HG03045 (cell line): ENCODE results near the gene MGRN1.

ENCODE experiments used
- ATAC-seq: cut with Tn5 transposase; IDR thresholded peaks from one replicate; pipeline ENCODE4 v1.9.1; 2021; ENCODE audit warnings: mild to moderate bottlenecking, moderate library complexity; ENCODE audit not compliant: unreplicated experiment

Gene MGRN1

DNA sequence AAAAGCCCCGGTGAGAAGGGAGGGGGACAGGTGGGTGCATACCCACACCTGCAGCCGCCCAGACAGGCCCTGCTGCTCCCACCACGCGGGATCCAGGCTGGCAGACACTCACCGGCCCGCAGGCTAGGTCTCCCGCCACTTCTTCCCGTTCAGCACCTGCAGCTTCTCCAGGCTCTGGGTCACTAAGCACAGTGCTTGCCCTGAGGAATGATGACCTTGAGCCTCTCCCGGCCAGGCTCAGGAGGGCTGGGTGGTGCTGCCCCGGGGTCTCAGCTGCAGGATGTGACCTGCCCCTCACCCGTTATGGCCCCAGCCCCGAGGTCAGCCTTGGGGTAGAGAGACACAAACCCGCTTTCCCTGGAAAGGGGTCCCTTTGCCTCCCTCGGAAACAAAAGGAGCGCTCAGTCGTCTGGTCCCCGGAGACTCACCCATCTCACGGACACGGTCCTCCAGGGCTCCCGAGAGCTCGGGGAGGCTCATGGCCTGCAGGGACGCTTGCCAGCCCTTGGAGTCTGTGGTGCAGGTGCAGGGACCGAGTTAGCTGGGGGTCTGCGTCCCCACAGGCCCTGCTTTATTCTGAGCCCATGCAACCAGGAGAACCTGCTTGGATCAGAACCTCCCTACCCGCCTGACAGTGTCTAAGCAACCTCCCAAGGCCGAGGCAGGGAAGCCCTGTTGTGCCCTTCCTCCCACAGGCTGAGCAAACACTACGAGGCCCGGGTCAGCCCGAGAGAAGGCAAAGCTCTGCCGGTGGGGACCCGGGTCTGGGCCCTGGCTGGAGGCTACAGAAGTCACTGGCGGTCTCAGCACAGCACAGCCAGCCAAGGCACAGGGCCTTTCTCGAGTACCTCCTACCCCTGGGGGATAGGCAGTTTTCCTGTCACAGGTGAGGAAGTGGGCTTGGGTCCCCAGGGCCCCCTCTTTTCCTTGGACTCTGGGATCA is 72.5 kb downstream of the MGRN1 start:
- no peak for ATAC-seq

DNA sequence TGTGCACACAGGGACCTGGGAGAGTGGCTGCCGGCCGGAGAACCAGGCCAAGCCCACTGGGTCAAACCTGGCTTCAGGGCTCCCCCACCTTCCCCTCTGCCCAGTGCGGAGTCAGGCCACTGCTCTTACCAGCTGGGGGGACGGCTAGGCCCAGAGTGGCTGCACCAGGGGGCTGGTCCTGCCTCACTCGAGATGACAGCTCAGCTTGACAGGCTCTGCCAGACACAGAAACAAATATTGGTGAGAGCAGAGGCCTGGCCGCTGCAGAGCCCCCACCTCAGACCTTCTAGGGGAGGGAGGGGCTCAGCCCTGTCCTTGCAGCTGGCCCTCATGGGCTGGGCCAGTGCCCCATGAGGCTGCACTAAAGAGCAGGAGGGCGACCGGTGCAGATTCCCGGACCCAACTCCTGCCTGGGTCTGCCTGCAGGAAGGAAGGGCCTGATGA is 73.2 kb downstream of the MGRN1 start:
- ATAC-seq: no peak

DNA sequence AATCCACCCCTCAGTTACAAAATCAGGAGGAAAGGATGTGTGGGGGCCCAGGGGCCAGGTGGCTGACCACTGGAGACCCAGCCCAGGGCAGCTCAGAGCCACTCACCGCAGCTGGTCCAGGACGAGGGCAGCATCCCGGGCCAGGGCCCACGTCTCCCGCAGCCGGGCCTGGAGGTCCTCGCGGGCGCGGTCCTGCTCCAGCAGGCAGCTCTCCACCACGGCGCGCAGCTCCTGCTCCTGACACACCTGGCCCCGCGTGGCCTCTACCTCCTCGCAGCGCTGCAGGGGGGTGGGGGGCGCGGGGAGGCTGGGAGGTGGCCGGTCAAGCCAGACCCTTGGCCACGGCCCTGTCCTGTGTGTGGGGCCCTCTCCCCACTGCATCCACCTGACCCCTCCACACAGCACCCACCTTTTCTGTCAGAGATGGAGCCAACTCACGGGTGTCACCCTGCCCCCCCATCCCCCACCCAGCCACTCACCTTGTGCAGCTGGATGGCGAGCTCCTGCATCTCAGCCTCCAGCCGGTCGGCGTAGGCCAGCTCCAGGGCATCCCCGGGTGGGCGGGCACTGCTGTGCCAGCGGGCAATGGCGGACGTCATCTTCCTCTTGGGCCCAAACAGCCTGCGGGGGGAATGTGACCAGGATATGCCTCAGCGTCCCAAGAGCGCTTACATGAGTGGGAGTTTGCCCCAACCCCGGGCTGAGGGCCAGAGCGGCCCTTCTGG is 73.9 kb downstream of the MGRN1 start:
- ATAC-seq: no peak

DNA sequence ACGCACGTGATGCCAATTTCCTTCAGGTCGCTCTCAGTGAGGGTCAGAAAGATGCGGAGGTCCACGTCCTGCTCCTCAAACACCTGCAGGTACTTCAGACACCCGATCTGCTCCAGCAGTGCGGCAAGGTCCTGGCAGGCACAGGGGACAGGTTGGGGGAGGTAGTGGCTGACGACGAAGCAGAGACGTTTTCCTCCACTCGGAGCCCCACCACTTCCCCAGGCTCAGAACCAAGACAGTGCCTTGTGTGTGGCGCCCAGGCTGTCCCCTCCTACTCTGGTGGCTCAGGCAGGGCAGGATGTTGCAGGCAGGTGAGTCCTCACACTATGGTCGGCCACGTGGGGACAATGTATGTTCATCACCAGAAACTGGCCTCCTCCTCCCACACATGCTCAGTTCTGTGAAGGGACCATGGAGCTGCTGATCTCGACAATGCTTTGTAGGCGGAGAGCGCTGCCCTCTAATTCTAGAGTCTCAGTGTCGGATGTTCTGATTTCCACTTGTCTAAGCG is 74.5 kb downstream of the MGRN1 start:
- ATAC-seq: no peak

DNA sequence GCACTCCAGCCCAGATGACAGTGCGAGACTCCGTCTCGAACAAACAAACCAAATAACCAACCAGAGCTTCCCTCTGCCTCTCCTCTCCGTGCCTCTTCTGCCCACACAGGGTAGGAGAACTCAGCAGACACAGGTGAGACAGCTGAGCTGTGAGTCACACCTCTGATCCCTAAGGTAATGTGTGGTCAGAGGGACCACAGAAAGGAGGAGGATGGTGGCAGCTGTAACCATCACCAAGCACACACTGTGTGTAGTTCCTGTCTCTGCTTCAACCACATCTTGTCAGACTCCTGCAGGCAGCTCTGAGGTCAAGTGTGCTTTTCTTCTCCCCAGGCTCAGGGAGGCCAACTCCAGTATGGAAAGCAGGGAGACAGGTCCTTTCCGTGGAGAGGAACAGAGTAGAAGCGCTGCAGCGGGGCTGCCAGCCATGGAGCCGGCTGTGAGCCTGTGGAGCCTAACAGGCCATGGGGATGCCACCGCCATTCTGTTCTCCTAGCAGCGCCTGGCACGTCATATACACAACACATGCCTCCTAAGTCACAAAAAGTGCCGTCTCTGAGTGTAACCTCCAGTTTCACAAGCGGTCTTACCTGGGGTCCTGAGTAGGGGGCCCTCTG is 75.9 kb downstream of the MGRN1 start:
- no peak for ATAC-seq

DNA sequence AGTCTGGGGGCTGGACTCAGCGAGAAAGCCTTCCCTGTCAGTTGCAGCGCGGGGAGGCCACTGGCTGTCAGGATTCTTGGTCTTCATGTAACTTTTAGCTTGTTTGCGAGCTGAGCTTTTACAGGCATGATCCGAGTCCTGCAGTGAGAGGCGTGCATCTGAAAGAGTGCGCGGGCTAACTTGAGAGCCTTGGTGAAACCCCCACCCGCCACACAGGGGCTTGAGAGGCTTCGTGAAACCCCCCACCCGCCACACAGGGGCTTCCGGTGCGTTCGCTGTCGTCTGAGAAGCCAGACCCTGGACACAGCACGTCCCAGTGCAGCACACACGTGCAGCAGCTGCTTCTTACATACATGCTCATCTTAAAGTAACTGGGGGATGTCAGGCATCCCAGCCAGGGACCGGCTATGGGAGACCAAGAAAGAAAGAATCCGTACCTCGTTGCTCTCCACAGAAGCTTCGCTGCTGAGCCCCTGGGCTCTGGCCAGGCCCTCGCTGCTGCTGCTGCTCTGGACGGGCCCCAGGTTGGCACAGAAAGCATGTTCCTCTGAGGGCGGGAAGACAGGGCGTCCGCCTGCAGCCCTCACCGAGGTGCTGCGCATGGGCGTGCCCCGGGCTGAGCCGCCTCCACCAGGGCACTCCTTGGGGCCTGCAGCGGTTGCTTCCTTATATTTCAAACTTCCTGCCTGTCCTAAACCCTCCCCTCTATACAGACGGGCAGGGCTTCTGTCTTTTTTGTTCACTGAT is 76.5 kb downstream of the MGRN1 start:
- ATAC-seq: no peak

DNA sequence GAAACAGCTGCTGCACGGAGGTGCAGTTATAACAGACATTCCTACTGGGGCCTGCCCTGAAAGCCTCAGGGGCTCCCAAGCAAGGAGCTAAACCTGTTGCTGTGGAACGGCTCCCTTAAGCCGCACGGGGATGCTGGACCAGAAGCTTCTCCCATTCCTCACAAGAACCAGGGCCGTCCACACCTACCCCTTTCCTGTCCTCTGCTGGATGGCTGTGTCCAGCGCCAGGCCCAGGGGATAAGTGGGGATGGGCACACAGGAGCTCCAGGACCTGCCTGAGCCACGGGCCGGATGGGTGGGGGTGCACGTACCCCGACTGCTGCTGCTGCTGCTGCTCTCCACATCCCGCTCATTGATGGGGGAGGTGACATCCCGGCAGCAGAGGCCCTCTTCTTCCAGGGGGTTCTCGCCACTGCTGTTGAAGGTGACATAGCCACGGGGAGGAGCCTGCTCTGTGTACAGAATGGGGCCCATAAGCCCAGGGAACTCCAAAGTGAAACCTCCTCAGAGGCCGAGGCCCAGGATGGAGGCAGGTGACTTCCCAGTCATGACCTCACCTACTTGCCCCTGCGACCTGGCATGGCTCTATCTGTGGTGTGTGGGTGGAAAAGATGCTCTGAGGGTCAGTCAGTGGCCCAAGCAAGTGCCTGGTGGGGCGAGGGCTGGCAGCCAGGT is 77.3 kb downstream of the MGRN1 start:
- no peak for ATAC-seq

DNA sequence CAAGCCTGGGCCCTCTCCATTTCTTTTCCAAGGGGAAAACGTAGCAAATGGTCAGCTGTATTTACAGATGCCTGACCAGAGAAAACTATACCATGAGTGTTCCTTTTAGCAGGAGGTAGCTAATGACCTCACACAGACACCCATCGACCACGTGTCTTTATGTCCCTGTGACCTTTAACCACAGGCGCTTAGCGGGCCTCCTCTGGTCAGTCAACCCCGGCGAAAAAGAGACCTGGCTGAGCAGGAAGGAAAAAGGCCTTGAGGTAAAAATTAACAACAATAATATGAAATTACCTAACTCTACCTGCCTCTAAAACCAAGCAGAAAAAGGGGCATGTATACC is 77.8 kb downstream of the MGRN1 start:
- no peak for ATAC-seq

DNA sequence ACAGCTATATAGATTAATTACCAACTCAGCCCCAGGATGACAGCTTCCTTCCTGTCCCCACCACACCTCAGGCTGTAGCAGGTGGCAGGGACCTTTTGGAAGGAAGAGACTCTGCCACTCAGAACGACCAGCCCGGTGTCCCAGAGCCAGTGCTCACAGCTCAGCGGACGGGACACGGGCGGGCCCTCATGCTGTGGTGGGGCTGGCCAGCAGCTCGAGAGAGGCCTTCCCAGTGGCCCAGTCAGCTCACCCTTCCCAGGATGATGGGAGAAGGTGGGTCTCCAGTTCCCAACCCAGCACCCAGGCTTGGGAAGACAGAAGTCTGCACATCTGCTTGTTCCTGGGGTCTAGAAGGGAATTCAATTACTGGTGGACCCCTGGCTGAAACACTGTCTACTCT is 79.3 kb downstream of the MGRN1 start:
- no peak for ATAC-seq

DNA sequence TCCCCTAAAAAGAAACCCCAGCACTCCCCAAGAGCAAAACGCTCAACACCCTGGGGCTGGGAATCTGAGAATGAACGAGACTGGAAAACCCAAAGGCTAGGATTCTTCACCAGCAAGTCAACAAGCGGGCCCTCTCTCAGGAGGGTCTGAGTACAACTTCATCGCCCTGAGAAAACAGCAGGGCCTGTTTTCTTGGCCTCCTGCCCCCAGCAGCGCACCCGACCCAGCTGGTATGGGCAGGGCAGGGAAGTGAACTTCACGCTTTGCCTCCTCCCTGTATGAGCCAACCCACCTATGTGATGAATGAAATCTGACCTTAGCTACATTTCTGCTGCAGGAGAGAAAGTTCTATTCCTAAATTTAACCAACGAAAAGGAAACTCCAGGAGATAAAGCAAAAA is 79.9 kb downstream of the MGRN1 start:
- no peak for ATAC-seq

DNA sequence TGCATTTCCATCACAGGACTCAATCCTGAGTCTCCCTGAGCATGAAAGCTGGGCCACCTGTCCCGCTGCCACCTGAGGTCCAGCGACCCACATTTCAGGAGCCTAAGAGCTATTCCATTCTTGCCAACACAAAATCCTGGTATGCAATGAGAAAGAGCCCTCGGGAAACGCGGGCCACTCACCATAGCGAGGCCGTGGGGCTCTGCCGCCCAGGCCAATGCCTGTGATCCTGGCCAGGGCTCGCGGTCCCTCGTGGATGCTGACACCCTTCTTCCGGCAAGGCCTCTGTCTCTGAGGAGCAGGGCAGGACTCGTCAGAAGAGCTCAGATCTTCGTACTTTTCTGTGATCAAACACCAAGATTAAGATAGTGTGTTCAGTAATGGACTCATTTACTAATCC is 80.3 kb downstream of the MGRN1 start:
- ATAC-seq: no peak

DNA sequence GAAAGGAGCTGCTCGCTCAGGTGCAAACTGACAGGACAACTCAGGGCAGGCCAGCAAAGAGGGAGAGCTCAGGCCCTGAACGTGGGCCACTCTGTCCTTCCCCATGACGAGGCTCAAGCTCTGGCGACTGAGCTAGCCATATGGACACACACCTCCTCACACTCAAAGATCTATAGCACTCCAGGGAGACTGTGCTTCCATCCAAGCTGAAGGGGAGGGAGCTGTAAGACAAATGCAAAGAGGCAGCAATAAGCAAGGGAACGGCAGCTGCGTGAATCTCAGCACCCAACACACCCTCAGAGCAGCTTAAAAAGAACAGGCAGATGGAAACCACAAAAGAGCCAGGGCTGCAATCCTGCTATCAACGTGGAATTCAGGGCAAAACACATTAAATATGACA is 82.2 kb downstream of the MGRN1 start:
- no peak for ATAC-seq

DNA sequence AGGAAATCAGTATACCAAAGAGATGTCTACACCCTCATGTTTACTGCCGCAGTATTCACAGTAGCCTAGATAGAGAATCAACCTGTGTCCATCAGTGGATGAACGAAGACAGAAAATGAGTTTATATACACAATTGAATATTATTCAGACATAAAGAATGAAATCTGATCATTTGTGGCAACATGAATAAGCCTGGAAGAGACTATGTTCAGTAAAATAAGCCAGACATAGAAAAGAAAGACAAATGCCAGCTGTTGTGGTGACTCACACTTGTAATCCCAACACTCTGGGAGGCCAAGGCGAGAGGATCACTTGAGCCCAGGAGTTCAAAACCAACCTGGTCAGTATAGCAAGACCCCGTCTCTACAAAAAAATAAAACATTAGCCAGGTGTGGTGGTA is 84.9 kb downstream of the MGRN1 start:
- no peak for ATAC-seq

DNA sequence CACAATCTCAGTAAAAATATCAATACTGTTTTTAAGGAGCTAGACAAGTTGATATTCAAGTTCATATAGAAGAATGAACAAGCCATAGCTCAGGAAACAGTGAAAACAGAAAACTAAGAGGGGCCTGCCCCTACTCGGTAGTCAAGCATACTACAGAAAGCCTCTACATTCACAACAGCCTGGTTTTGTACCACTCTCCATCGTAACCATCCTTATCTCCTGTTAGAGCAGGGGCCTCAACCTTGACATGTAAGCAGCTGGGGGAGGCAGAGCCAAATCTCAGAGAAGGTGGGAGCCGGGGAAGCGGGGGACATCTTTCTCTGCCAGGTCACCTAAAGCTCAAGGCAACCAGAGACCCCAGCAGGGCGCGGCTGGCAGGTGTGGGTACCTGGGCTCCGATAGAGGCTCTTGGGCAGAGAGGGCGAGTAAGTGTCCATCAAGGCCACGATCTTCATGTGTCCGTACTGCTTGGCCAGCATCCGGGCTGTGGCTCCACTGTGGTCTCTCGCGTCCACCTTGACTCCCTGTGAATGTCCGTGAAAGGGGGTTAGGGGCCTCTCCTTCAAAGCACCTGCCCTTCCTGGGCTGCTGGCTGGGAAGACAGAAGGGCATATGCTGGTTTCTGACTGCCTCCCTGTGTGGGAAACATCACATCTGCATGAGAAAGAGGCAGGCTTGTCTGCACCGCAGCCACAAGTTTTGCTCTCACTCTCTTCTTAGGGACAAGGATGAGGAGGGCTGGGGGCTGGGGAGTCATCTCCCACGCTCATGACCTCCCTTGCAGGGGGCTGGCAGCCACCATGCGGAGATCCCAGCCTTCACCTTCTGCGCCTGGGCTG is 89.3 kb downstream of the MGRN1 start:
- no peak for ATAC-seq

DNA sequence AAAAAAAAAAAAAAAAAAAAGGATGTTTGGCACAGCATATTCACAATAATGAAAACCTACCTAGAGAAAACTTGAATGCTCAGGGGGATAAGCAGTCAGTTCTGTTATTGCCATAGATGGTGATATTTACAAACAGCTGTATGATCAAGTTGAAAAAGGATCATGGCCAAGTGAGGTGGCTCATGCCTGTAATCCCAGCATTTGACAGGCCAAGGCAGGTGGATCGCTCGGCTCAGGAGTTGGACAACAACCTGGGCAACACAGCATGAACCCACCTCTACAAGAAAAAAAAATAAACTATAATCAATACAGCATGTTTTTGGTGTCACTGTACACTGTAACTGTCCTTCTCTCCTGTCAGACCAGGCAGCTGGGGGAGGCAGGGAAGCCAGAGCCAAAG is 90.4 kb downstream of the MGRN1 start:
- no peak for ATAC-seq

DNA sequence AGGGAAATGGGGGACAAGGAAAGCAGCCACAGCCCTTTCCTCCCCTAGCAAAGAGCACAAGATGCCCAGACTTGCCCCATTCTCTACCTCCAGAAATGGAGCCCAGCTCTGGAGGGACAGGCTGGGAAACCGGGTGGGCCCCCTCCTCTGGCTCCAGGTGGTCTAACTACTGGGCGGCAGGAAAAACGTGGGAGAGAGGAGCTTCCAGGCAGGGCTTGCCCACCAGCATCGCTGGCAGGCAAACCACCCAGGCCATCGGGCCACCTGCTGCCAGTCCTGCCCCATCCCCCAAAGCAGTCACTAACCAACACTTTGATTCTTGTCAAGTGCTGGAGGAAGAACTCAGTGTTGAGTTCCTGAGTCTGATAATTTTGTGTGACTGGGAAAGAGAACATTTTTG is 93.8 kb downstream of the MGRN1 start:
- no peak for ATAC-seq

DNA sequence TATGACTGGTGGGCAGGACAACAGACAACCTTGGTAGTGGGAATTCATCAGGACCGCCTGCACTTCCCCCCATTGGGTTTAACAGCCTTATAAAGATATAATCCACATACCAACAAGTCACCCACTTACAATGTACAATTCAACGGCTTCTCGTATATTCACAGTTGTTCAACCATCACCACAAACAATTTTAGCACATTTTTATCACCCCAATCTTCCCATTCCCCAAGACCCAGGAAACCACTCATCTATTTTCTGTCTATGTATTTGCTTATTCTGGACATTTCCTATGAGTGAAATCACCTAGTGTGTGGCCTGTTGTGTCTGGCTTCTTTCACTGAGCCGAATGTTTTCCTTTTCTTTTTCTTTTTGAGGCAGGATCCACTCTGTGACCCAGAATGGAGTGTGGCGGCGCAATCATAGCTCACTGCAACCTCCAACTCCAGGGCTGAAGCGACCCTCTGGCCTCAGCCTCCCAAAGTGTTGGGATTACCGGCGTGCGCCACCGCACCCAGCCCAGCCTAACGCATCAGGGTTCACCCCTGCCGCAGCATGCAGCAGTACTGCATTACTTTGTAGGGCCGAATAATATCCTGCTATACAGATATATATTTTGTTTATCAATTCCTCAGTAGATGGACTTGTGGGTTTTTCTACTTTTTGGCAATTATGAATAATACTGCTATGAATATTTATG is 98.6 kb downstream of the MGRN1 start:
- ATAC-seq: no peak

DNA sequence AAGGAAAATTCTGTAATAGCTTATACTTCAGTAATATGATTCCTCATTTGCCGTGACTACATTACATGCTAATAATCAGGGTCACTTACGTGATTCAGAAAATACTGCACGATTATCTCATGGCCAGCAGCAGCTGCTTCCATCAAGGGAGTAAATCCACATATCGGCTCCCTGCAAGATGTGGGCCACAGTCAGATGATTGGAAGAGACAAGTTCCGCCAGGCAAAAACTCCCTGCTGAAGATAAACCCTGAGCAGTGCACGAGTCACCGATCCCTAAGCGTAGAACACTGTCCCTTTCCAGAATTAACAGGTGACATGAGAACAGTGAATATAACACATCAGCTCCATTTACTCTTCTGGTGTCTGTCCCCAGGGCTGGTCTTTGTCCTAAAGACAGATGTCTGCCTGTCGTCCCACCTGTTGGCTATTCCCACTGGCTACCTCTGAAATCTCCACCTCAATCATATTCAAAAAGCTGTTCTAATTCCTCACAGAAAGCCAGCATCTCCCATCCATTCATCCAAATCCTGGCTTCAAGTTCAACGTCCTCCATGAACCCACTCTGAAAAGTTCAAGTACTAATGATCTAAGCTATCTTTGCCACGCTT is 100.1 kb downstream of the MGRN1 start:
- ATAC-seq: no peak
